GM12878 (cell line): ENCODE data around the gene LY6G5C. TPM values are rescaled to one million over a fixed set of nuclear protein-coding genes. Genes with fewer than 3 reads are reported as not detected.

Experiments used
- ATAC-seq: fragments of 200-7000 bp; cut with Tn5 transposase; 3 replicates; pipeline ENCODE4 v1.9.1; 2020; ENCODE audit warnings: mild to moderate bottlenecking, moderate library complexity
- BruUV-seq: library from RNA; stranded (reverse); fragments of 400-500 nt; replicated peaks from 2 replicates; lab custom pipeline; 2021; lab: Mats Ljungman, UMichigan
- CTCF ChIA-PET: fragments of 300-600 bp; sonication (Branson Sonifier 250); formaldehyde crosslinking; extraction: SDS; loops from one replicate; lab custom pipeline; 2021; ENCODE audit warnings: inconsistent platforms; lab: Yijun Ruan, JAX
- POLR2A ChIA-PET: fragments of 350-600 bp; formaldehyde crosslinking; extraction: SDS; loops from one replicate; lab custom pipeline; 2021; ENCODE audit warnings: inconsistent platforms; lab: Charles Lee
- RAD21 ChIA-PET: fragments of 300-600 bp; sonication (Branson Sonifier 250); formaldehyde crosslinking; loops from one replicate; lab custom pipeline; 2023; ENCODE audit warnings: antibody characterized with exemption; ENCODE audit not compliant: unreplicated experiment; lab: Charles Lee
- SMC1A ChIA-PET: fragments of 300-600 bp; sonication (Branson Sonifier 250); formaldehyde crosslinking; loops from one replicate; lab custom pipeline; 2023; ENCODE audit not compliant: unreplicated experiment, uncharacterized antibody; lab: Charles Lee
- DNase-seq: peaks from one replicate; pipeline ENCODE4 v3.0.0-alpha.2; 2011; ENCODE audit warnings: low read depth, low spot score
- FAIRE-seq: peaks from 3 replicates; lab custom pipeline; 2011; peaks lifted over from hg19 to GRCh38; lab: Jason Lieb, UNC
- H2AFZ ChIP-seq: 2 replicates; pipeline ENCODE4 v1.6.0; 2011; ENCODE audit warnings: low read depth, low read length, control low read depth; ENCODE audit not compliant: control insufficient read depth
- H3K27ac ChIP-seq: 2 replicates; pipeline ENCODE4 v1.5.1; 2011; ENCODE audit warnings: control low read depth; ENCODE audit not compliant: control insufficient read depth, insufficient read depth
- H3K27me3 ChIP-seq, 2 experiments: replicated peaks in 1 of 2; 2 replicates each; pipeline versions ENCODE4 v1.6.0 to v1.6.1; 2011; ENCODE audit warnings: low read length in 1 of 2; ENCODE audit not compliant: control insufficient read depth in 2 of 2, insufficient read depth in 2 of 2
- H3K36me3 ChIP-seq, 2 experiments: 2 replicates each; pipeline ENCODE4 v1.5.1; 2011; ENCODE audit warnings: low read length in 1 of 2; ENCODE audit not compliant: control insufficient read depth in 2 of 2, insufficient read depth in 2 of 2
- H3K4me1 ChIP-seq: 2 replicates; pipeline ENCODE4 v1.6.1; 2011; ENCODE audit warnings: mild to moderate bottlenecking, low read length, moderate library complexity, mixed read lengths; ENCODE audit not compliant: control insufficient read depth, insufficient read depth
- H3K4me2 ChIP-seq: 2 replicates; pipeline ENCODE4 v1.6.0; 2011; ENCODE audit warnings: control low read depth; ENCODE audit not compliant: control insufficient read depth, insufficient read depth
- H3K4me3 ChIP-seq: fragments of 200-600 bp; sonication (generic); 2 replicates; pipeline ENCODE4 v1.5.1; 2016
- H3K79me2 ChIP-seq: 2 replicates; pipeline ENCODE4 v1.6.0; 2011; ENCODE audit warnings: low read length; ENCODE audit not compliant: control insufficient read depth, insufficient read depth
- H3K9ac ChIP-seq: 2 replicates; pipeline ENCODE4 v1.8.0; 2011; ENCODE audit warnings: low read length, control low read depth, mixed read lengths; ENCODE audit not compliant: control insufficient read depth, insufficient read depth
- H3K9me3 ChIP-seq: replicated peaks from 3 replicates; pipeline ENCODE4 v1.5.1; 2011; ENCODE audit warnings: mild to moderate bottlenecking, low read length; ENCODE audit not compliant: control insufficient read depth, insufficient read depth
- H4K20me1 ChIP-seq: 2 replicates; pipeline ENCODE4 v1.6.0; 2011; ENCODE audit not compliant: control insufficient read depth, insufficient read depth
- CREM ChIP-seq: IDR thresholded peaks from 2 replicates; pipeline ENCODE4 v1.6.1; 2014; ENCODE audit warnings: antibody characterized with exemption, low read depth
- POLR2AphosphoS5 ChIP-seq: IDR thresholded peaks from 2 replicates; pipeline ENCODE4 v1.6.1; 2011; ENCODE audit warnings: mild to moderate bottlenecking, low read length, inconsistent platforms
- SPI1 ChIP-seq: IDR thresholded peaks from 2 replicates; pipeline ENCODE4 v1.6.1; 2011; ENCODE audit warnings: low read depth, mild to moderate bottlenecking, low read length, moderate library complexity, borderline replicate concordance; ENCODE audit not compliant: insufficient read depth
- SRF ChIP-seq, 2 experiments: IDR thresholded peaks; 2 replicates each; pipeline ENCODE4 v1.6.1; 2011; ENCODE audit warnings: low read depth in 2 of 2, low read length in 2 of 2, mild to moderate bottlenecking in 1 of 2, moderate library complexity in 1 of 2
- YY1 ChIP-seq: IDR thresholded peaks from 2 replicates; pipeline ENCODE4 v1.6.1; 2011; ENCODE audit warnings: low read depth, mild to moderate bottlenecking, low read length
- ZNF207 ChIP-seq: fragments of 450-650 bp; IDR thresholded peaks from 2 replicates; pipeline ENCODE4 v1.6.1; 2014; ENCODE audit warnings: antibody characterized with exemption, mild to moderate bottlenecking, borderline replicate concordance
- WGBS: methylation state at CpG from one replicate; pipeline ENCODE4 v1.1.6; 2016; ENCODE audit warnings: low lambda C conversion rate; ENCODE audit not compliant: insufficient replicate concordance, insufficient coverage; ENCODE audit errors: missing lambda C conversion rate; 5-methylcytosine and 5-hydroxymethylcytosine counted together
- in situ Hi-C: fragments of 300-500 bp; cut with MboI; formaldehyde crosslinking; loops from 9 replicates; pipeline ENCODE4 v1.14.3; 2018; ENCODE audit warnings: mixed read lengths
- intact Hi-C: fragments of 100-400 bp; cut with micrococcal nuclease; formaldehyde crosslinking; loops from one replicate; pipeline ENCODE4 v1.14.2; 2022; ENCODE audit not compliant: unreplicated experiment
- polyA plus RNA-seq, 11 experiments: library from polyadenylated mRNA; depleted of rRNA in 4 of 11; unstranded in 6 of 11; stranded (reverse) in 5 of 11; fragments of >200 nt; fragmentation: Nextera tagmentation in 4 of 11; fragmentation: Illumina TruSeq in 1 of 11; extraction: Ambion mirVana in 4 of 11; extraction: Trizol in 1 of 11; gene quantifications; 1 replicate in 1 of 11; 2 replicates in 10 of 11; pipeline versions ENCODE4 v1.2.1 to v1.2.3, GENCODE V29; 2011 to 2016; ENCODE audit warnings: inconsistent platforms in 2 of 11, missing spikeins in 2 of 11, low read depth in 1 of 11
- total RNA-seq, 4 experiments: library from RNA; depleted of rRNA in 3 of 4; stranded (reverse); fragments of >200 nt in 3 of 4; fragmentation: Illumina TruSeq in 1 of 4; extraction: Trizol in 1 of 4; gene quantifications; 2 replicates each; pipeline versions ENCODE4 v1.2.1 to v1.2.3, GENCODE V29; 2013 to 2021
- TF ChIP-seq, protein P1 (sequence below): IDR thresholded peaks from 2 replicates; pipeline ENCODE4 v1.6.1; 2012; ENCODE audit warnings: low read depth, low read length, improper control_type of control experiment
- TF ChIP-seq, protein P2 (sequence below): IDR thresholded peaks from 2 replicates; pipeline ENCODE4 v1.6.1; 2011; ENCODE audit warnings: mild to moderate bottlenecking, low read depth, low read length, moderate library complexity; ENCODE audit not compliant: insufficient replicate concordance
- TF ChIP-seq, protein P3 (sequence below): IDR thresholded peaks from 2 replicates; pipeline ENCODE4 v1.6.1; 2012; ENCODE audit warnings: improper control_type of control experiment, low read depth, low read length; ENCODE audit not compliant: insufficient replicate concordance

LY6G5C gene
- total and polyA plus RNA-seq, 10 of the 15 experiments (the other 5 are each of a cell fraction or from before 2014, with no cell fraction given): 0.76 to 6.1 (median 1.7) TPM

DNA sequence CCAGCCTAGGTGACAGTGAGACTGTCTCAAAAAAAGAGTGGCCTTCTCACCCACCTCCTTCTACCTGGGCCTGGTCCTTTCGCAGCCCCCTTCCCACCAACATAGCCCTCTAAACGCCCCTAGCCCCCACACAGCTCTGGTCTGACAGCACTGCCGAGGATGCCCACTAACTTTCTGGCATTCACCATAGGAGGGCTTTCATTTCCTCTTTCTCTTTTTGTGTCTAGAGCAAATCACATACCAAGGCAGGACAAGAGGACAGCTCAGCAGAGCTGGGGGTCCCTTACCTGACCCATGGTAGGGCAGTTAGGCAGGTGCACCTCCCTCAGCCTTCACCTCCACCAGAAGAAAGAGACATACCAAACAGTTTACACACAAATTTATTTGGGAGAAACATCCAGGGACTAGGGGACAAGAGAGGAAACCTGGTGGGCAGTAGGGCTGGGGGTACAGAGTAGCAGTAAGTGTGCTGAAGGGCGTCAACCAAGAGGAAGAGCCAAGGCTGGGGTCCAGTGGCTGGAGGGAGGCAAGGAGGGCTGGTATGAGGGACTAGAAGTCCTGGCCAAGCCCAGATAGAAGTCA lies 4.5 kb downstream of the LY6G5C start:
- peaks cover 4 to 10% of the 10 kb centered on the region in 2 experiments for H3K36me3 ChIP-seq
- peaks cover 6% of the 10 kb centered on the region for H3K4me1 ChIP-seq
- intact Hi-C loops: no loop called here
- H3K4me2 ChIP-seq: no peak overlapping the region
- no peak overlapping the region for H2AFZ ChIP-seq
- no peak overlapping the region; the same call in 1 of the 2 replicates for H3K9ac ChIP-seq
- SMC1A ChIA-PET: interaction anchor here (0.6 to 1.5 kb wide), 2 partner anchors 10 to 385 kb away, joined by 3 read pairs; no protein-coding TSS in a partner anchor
- CTCF ChIA-PET: interaction anchor here (1.7 kb wide), 1 partner anchor 13 kb away, joined by 4 read pairs; no protein-coding TSS in a partner anchor
- ATAC-seq: peak; percentile 58
- BruUV-seq: no TSS peak
- H3K27me3 ChIP-seq: no peaks in the 10 kb centered on the region
- no peaks in the 10 kb centered on the region for H4K20me1 ChIP-seq
- WGBS: 11% methylated on average over 4 of the region's 4 CpGs
- RAD21 ChIA-PET: no interaction called here
- POLR2A ChIA-PET: no interaction called here
- no peak for FAIRE-seq
- in situ Hi-C loops: no loop called here
- no peak overlapping the region for H3K4me3 ChIP-seq
- no peak overlapping the region for H3K27ac ChIP-seq
- no peaks in the 10 kb centered on the region for H3K9me3 ChIP-seq
- no peaks in the 10 kb centered on the region for H3K79me2 ChIP-seq
- TF ChIP-seq YY1 (no peak), SPI1 (peak; percentile 85)
- TF ChIP-seq, all 136 proteins: peak for 1
- DNase-seq: no peak

DNA sequence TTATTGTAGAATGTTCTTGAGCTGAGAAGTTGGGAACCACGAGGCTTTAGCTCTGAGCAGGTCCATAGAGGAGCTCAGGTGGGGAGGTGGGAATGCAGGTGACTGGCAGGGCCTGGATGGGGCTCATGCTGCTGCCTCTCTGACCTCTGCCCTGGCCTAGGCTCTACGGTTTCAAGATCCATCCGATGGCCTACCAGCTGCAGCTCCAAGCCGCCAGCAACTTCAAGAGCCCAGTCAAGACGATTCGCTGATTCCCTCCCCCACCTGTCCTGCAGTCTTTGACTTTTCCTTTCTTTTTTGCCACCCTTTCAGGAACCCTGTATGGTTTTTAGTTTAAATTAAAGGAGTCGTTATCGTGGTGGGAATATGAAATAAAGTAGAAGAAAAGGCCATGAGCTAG lies 11.2 kb downstream of the LY6G5C start, which contains the start of gene LY6G5B:
TSS of gene LY6G5B (plus strand) at position 301 of the 400 bp plus-strand sequence. CDS start 975 bp downstream, outside the sequence.
- Histone ChIP-seq H3K9ac (no peak within 1 kb of the TSS), H3K9me3 (no peaks in the 10 kb centered on the region), H3K27ac (no peak within 1 kb of the TSS), H2AFZ (no peak within 1 kb of the TSS), H3K36me3 (peaks cover 22 to 38% of the 10 kb centered on the region in 2 experiments), H3K4me2 (no peak within 1 kb of the TSS), H3K27me3 (no peaks in the 10 kb centered on the region), H4K20me1 (no peaks in the 10 kb centered on the region), H3K4me1 (peaks cover 11% of the 10 kb centered on the region), H3K79me2 (peaks cover 32% of the 10 kb centered on the region), H3K4me3 (no peak within 1 kb of the TSS)
- no peak for FAIRE-seq
- no peak for ATAC-seq
- no TSS peak for BruUV-seq
- CTCF ChIA-PET: interaction anchor here (1.0 kb wide), 1 partner anchor 12 kb away, joined by 3 read pairs; the partner anchor contains the start of gene LY6G5C
- POLR2A ChIA-PET: interaction anchor here (1.1 kb wide), 1 partner anchor 11 kb away, joined by 3 read pairs; no protein-coding TSS in a partner anchor
- 89% methylated on average over 8 of the region's 8 CpGs for WGBS
- SMC1A ChIA-PET: interaction anchor here (1.1 kb wide), 1 partner anchor 33 kb away, joined by 4 read pairs; the partner anchor contains the start of gene ABHD16A
- DNase-seq: no peak
- intact Hi-C loops: loop anchor here (5.0 kb wide), 2 partner anchors 68 to 163 kb away; partner anchors contain the start of gene CLIC1
- in situ Hi-C loops: no loop called here
- RAD21 ChIA-PET: no interaction called here
- TF ChIP-seq CREM (no peak), SRF (IDR thresholded peaks at IDR 0.05; ENCODE audit: low read depth in 2 of 2, low read length in 2 of 2) (no peak), POLR2AphosphoS5 (no peak), ZNF207 (no peak)
- TF ChIP-seq, protein P1, sequence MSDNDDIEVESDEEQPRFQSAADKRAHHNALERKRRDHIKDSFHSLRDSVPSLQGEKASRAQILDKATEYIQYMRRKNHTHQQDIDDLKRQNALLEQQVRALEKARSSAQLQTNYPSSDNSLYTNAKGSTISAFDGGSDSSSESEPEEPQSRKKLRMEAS: no peak
- TF ChIP-seq, protein P2, sequence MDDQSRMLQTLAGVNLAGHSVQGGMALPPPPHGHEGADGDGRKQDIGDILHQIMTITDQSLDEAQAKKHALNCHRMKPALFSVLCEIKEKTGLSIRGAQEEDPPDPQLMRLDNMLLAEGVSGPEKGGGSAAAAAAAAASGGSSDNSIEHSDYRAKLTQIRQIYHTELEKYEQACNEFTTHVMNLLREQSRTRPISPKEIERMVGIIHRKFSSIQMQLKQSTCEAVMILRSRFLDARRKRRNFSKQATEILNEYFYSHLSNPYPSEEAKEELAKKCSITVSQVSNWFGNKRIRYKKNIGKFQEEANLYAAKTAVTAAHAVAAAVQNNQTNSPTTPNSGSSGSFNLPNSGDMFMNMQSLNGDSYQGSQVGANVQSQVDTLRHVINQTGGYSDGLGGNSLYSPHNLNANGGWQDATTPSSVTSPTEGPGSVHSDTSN: no peak
- TF ChIP-seq, protein P3, sequence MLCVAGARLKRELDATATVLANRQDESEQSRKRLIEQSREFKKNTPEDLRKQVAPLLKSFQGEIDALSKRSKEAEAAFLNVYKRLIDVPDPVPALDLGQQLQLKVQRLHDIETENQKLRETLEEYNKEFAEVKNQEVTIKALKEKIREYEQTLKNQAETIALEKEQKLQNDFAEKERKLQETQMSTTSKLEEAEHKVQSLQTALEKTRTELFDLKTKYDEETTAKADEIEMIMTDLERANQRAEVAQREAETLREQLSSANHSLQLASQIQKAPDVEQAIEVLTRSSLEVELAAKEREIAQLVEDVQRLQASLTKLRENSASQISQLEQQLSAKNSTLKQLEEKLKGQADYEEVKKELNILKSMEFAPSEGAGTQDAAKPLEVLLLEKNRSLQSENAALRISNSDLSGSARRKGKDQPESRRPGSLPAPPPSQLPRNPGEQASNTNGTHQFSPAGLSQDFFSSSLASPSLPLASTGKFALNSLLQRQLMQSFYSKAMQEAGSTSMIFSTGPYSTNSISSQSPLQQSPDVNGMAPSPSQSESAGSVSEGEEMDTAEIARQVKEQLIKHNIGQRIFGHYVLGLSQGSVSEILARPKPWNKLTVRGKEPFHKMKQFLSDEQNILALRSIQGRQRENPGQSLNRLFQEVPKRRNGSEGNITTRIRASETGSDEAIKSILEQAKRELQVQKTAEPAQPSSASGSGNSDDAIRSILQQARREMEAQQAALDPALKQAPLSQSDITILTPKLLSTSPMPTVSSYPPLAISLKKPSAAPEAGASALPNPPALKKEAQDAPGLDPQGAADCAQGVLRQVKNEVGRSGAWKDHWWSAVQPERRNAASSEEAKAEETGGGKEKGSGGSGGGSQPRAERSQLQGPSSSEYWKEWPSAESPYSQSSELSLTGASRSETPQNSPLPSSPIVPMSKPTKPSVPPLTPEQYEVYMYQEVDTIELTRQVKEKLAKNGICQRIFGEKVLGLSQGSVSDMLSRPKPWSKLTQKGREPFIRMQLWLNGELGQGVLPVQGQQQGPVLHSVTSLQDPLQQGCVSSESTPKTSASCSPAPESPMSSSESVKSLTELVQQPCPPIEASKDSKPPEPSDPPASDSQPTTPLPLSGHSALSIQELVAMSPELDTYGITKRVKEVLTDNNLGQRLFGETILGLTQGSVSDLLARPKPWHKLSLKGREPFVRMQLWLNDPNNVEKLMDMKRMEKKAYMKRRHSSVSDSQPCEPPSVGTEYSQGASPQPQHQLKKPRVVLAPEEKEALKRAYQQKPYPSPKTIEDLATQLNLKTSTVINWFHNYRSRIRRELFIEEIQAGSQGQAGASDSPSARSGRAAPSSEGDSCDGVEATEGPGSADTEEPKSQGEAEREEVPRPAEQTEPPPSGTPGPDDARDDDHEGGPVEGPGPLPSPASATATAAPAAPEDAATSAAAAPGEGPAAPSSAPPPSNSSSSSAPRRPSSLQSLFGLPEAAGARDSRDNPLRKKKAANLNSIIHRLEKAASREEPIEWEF: no peak
